Dermis microvascular lymphatic vessel endothelial cell (primary cell): Measurements from ENCODE around the gene METRN. TPM values are rescaled to one million over a fixed set of nuclear protein-coding genes. Genes with fewer than 3 reads are reported as not detected.
"Not testable (repeated sequence)": the region's sequence is repeated elsewhere in the genome, so short reads cannot be mapped to it uniquely, and the experiment has no call there.

Source experiments
- DNase-seq, 2 donors: peaks; one replicate each; pipeline versions ENCODE4 v3.0.0 to v3.0.0-alpha.2; 2010; ENCODE audit warnings: low read depth in 2 of 2
- total RNA-seq: library from RNA; depleted of rRNA; stranded (reverse); fragments of >200 nt; gene quantifications from 2 replicates; pipeline ENCODE4 v1.2.1, GENCODE V29; 2014

The METRN gene
- total RNA-seq, 1 donor from 2014 or later, result 41.2 TPM

DNA sequence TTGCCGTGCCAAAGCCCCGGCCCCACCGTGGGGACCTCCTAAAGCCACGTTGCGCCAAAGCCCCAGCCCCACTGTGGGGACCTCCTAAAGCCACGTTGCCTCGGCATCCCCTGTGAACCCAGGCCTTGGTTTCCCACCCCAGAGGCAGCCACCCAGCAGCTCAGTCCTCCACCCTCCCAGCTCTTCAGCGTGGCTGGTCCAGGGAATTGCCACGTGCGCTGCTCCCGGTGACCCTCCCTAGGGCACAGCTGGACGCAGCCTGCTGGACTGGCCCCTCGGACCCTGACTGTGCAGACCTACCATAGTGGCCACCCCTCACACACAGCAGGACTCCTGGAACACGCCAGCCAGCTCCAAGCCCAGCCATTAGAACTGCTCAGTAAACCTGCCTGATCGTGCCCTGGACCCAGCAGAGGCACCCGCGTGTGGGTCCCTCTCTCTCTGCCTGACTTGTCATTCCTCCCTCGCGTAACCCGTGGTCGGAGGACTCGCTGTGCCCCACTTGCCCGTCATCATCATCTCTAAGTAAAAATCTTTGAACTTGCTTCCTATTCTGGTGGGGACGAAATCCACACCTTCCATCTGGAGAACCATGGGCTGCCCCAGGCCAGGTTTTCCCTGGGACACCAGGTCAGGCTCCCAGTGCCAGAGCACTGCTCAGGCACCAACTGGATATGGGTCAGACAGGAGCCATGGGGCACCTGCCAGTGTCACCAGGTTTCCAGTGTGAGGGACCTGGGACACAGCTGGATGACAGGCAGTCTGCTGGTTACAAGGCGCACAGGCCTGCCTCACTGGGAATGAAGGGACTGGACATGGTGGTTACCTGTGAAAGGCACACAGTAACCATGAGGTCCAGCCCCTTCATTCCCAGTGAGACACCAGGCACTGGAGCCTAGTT, 20.3 kb downstream of the METRN start:
- DNase-seq, result no peak

DNA sequence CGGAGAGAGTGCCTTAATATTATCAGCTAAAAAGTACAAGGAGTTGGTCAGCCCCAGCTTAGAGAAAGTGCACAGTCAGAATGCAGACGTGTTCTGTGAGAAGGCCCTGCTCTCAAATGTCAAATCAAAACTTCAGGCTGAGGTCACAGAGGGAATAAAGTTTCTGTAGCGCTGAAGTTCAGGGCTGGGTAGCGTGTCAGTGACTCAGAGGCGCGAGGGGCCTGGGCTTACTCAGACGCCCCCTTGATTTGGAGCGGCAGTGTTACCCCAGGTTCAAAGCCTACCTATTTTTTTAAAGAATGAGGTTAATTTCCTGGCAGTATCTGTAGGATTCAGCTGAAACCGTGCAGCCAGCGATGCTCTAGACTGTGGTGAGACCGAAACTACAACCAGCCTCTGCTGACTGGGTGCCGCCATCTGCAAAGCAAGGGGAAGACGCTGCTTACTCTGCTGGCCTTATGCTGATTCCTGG, 21.1 kb downstream of the METRN start:
- DNase-seq, result no peak

DNA sequence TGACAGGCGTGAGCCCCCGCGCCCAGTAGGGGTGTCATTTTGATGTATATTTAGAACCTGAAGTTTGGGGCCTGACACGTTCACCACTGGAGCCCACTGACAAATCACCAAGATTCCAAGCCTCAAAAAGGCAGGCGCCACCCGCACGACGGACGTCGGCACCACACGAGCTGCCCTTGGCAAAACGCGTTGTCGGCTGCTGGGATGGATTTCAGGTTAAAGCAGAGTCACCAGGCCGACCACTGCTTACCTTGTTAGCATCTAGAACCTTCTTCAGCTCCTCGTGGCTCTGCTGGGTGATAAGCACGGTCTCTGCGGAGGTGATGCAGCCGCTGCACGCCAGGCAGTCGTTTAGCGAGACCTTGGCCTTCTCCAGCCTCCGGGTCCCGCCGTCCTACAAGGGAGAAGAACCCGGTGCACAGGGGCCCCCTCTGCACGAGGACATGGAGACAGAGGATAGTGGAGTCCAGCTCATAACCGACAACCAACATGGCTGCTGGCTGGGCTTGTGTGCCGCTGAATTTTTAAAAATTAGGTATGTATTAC, 22.1 kb downstream of the METRN start:
- DNase-seq, result no peak

DNA sequence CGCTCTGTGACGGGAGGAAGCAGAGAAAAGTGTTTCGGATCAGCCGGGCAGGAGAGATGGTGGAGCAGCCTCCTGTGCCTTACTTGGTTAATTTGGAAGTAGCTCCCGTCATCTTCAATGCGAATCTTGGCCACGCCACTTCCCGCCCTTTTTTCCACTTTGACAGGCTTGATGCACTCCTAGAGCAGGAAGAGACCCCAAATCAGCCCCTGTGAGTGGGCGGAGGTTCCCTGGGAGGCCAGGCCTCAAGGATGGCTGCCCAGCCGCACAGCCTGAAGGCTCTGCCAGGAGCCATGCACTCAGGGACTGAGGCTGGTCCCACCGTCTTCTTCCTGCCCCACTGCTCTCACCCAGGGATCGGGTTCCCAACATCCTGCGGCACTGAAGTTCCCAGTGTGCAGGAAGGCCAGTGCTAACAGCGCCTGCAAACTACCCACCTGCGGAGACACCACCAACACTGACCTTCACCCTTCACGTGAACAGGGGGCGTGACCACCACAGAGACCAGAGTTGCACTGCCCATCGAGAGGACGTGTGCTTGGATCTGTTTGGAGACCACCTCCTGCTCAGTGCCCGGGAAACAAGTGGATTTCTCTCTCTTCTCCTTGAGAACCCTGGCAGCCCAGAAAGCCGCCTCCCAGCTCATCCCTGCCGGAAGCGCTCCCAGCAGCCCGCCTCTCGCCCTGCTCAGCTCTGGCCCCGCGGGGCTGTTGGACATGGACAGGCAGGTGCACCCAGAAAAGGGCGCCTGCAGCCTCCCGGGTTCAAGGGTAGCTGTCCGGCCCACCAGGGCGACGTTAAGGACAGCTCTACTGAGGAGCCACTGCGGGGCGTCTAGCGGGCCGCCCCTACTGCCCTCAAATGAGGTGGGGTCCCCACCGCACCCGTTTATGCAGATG, 24.9 kb downstream of the METRN start:
- no peak for DNase-seq

DNA sequence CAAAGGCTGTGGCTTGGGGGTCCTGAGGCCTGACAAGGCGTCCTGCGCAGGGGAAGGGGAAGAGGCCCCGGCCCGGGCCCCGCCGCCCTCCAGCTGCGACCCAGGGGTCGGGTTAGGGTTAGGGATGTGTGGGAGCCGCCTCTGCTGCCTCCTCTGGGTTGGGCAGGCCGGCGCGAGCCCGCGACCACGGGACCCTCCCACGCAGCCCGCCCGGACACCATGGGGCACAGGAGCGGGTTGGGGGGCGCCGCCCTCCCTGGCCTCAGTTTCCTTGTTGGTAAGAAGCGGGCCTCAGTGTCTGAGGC, 25.5 kb downstream of the METRN start:
- DNase-seq, result no peak

DNA sequence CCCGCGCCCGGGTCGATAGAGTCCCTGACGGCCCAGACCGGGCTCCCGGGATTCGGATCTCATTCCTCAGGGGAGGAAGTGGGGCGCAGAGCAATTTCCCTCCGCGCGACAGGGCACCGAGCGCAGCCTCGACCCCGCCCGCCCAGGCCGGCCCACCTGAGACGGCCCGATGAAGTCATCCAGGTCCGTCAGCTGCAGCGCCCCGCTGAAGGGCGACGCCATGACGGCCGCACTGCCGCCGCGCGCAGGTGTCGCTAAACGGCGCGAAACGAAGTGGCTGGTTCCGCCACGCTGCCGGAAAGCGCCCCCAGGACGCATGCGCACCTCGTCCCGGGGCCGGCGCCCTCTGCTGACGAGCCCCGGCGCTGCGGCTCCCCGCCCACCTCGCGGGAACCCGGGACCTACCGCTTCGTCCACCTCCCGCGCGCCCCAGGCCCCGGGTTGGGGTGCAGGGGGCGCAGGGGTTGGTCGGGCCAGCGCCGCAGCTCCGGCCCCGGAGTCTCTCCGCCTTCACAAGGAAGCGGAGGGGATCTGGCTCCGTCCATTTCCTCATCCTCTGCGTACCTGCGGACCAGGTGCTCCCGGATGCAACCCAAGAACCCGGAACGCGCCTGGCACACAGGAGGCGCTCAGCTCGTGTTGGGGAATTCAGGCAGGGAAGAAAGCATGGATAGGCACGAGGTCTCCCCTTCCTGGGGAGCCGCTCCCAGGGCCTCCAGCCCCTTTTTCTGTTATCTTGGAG, 26.0 kb downstream of the METRN start, which contains the start of gene CIAO3:
CIAO3 (minus strand) TSS at position 234 of the 742 bp plus-strand sequence; CDS start at position 222, 12 bp downstream.
- DNase-seq, result peak; percentile 79 to 93

DNA sequence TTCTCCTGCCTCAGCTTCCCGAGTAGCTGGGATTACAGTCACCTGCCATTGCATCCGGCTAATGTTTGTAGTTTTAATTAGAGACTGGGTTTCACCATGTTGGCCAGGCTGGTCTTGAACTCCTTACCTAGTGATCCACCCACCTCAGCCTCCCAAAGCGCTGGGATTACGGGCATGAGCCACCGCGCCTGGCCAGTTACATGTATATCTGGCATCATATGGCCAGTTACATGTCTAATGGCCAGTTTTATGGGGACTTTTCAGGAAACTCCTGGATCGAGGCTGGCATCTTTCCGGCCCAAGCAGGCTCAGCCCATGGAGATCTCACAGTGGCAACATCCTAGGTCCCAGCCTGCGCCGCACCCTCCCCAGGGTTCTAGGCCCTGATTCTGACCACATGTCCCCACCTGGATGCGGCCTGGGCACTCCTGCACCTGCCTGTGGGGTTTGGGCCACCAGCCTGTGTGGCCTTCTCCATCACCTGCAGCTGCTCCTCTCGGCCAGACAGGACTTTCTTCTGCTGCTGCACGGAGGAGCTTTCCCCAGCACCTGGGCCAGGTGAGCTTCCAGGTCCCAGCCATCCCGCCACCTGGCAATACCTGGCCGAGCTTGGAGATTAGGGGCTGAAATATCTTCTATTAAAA, 27.2 kb downstream of the METRN start:
- no peak for DNase-seq

DNA sequence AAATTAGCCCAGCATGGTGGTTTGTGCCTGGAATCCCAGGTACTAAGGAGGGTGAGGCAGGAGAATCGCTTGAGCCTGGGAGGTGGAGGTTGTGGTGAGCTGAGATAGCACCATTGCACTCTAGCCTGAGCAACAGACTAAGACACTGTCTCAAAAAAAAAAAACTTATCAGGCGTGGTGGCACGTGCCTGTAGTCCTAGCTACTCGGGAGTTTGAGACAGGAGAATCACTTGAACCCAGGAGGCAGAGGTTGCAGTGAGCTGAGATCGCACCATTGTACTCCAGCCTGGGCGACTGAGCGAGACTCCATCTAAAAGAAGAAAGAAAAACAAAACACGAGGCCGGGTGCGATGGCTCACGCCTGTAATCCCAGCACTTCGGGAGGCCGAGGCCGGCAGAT, 28.0 kb downstream of the METRN start:
- not testable (repeated sequence) for DNase-seq

DNA sequence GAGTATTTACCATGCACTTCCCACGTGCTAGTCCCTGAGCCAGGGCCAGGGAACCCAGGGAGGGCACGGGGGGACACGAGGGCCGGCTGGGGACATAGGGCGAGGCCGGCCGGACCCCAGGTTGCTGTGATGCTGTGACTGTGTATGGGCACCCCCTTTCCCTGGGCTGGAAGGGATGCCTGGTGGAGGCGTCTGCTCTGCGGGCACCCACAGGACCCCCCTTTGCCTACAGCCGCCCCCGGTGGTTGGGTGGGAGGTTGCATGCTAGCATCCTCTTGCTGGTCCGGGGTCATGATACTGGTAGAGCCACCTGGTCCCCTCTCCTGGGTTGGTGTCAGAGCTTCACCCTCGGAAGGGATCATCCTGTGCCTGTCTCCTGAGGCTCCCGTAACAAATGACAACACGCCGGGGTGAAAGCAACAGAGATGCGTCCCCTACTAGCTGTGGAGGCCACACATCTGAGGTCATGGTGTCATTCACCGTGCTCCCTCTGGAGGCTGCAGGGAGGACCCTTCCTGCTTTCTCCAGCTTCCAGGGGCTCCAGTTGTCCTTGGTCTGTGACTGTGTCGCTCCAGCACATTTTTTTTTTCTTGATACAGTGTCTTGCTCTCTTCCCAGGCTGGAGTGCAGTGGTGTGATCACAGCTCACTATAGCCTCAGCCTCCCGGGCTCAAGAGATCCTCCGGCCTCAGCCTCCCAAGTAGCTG, 29.0 kb downstream of the METRN start:
- no peak for DNase-seq

DNA sequence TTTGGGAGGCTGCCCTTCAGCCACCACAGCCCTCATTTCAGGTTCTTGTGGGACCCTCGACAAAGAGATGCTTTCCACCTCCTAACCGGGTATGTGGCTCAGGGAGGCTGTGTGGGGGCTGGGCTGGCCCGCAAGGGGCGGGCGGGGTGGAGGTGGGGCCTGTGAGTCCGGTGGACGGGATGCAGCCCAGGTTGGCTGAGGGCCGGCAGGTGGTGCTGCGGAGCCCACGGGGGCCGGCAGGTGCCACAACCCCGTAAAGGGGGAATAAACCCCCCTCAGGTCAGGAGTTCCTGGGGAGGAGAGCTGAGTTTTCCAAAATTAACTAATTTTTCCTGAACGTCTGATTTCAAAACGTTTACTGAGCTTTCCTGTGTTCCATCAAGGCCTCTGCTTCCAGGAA, 30.8 kb downstream of the METRN start:
- DNase-seq, result no peak

DNA sequence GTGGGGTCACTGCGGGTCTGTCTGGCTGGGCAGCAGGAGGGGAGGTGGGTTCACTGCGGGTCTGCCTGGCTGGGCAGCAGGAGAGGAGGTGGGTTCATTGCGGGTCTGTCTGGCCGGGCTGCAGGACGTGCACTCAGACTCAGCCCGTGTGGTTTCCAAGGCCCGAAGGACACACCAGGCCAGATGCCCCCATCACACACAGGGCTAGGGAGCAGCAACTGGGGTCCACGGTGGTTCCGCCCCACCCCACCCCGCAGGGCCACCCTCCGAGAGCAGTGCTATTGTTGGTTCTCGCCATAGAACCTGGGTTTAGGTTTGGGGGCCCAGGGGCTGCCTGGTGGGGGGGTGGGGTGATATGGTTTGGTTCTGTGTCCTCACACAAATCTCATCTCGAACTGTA, 31.7 kb downstream of the METRN start:
- no peak for DNase-seq

DNA sequence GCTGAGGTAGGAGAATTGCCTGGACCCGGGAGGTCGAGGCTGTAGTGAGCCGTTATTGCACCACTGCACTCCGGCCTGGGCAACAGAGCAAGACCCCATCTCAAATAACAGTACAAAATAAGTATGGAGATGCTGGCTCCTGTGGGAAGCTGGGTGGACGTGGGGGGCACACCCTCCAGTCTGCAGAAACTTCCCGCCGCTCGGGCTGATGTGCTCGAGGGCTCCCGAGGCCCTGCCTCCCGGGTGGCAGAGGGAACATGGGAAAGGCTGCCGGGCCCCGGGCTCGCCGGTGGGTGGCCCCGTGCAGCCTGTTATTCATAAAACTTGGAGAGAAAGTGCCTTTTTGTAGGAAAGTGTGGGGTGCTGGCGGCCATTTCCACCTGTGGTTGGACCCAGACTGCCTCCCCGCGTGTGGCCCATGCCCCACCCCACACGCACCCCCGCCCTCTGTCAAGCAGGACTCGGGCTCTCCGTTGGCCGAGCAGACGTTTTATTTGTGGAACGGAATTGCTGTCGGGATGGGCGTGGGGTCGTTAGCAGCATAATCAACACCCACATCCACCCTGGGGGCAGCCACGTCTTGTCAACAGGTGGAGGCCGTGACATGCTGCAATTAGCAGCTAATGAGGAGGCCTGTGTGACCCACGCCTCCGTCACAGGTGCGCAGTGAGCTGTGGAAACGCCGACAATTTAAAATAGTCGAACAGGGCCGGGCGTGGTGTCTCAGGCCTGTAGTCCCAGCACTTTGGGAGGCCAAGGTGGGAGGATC, 33.2 kb downstream of the METRN start:
- DNase-seq, result no peak

DNA sequence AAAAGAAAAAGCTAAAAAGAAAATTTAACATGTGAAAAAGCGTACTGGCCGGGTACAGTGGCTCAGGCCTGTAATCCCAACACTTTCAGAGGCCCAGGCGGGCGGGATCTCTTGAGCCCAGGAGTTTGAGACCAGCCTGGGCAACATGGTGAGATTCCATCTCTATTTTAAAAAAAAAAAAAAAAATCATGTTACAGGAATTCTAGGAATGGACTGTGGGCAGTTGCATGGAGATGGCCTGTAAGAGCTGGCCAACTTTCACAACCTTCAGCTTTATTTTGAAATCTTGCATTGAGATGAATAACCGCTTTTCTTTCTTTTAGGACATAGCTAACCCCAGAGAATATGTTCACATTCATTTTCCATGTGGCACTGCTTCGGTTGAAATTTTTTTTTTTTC, 34.1 kb downstream of the METRN start:
- DNase-seq, result no peak

DNA sequence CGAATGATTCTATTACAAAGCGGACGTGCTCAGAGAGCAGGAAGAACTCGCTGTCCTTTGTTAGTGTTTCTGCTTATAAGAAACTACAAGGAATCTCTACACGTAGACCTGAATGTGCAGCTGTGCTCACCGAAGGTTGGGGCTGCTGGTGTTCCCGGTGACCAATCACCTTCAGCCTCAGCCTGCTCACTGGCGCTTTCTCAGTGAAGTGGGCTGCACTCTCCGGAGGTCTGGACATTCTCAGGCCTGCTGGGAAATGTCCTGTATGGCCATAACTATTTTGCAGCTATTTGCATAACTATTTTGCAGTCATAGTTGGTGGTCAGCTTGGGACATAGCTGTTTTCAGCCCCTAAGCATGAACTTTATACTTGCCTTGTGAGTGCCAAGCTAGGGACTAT, 35.6 kb downstream of the METRN start:
- no peak for DNase-seq

DNA sequence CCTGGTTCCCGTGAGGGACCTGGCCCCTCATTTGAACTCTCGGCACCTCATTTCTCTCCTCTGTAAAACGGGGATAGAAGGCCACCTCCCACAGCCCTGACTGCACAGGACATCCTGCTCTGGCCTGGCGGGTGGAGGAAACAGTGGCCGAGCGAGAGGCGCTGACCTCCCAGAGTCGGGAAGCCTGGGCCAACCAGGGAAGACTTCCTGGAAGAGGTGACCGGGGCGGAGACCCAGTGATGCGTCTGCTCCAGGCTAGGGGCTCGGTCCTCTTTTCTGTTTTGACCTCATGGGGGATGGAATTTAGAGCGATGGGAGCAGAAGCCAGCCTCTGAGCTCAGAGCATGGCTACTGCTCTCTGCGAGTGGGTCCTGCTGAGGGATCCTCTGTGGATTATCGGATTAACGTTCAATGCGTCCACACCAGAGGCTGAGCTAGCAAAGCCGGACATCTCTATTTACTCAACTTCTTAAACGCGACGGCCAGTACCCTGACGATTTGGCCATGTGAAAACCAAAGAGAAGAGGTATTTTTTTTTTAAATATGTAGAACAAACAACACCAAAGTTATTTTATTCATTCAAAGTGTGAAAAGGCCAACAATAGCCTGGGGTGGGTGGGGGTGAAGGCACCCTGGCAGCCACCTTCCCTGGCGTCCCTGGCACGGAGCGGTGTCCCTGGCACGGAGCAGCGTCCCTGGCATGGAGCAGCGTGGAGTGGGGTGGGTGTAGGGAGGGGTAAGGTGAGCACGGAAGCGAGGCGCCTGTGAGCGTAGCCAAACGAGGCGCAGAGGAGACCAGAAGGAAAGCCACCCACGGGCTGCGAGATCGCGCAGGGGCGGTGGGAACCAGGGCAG, 36.5 kb downstream of the METRN start:
- no peak for DNase-seq

DNA sequence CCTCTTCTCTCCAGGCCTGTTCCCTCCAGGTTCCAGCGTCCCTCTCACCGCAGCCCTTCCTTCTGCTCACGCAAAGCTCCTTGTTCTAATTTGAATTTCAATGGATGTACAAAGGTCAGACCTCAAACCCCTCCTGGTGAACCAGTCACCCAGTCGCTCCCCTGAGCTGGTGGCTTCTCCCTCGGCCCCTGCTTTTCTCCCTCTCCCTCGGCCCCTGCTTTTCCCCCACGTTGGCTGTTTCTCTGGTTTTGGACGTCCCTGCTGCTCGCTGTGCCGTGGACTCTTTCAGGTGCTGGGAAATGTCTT, 37.0 kb downstream of the METRN start:
- DNase-seq, result no peak

DNA sequence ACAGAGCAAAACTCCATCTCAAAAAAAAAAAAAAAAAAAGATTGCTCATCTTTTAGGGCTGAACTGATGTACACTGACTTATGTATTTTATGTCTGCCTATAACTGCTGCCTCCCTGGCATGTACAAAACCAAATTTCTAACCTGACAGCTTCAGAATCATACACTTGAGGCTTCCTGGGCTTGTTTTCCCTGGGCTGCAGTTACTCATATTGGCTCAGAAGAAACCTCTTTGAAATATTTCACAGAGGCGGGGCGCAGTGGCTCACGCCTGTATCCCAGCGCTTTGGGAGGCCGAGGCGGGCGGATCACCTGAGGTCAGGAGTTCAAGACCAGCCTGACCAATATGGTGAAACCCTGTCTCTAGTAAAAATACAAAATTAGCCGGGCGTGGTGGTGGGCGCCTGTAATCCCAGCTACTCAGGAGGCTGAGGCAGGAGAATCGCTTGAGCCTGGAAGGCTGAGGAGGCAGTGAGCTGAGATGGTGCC, 39.2 kb downstream of the METRN start:
- DNase-seq, result not testable (repeated sequence)

DNA sequence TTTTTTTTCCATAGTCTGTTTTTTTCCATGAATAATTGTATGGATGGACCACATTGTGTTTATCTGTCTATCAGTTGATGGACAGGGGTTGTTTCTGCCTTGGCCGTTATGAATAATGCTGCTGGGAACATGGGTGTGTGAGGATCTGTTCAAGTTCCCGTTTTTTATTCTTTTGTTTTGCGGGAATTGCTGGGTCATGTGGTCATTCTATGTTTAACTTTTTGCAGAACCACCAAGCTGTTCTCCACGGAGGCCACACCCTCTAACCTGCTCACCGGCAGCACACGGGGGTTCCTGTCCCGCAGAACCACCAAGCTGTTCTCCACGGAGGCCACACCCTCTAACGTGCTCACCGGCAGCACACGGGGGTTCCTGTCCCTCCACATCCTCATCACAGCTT, 39.7 kb downstream of the METRN start:
- DNase-seq, result no peak

DNA sequence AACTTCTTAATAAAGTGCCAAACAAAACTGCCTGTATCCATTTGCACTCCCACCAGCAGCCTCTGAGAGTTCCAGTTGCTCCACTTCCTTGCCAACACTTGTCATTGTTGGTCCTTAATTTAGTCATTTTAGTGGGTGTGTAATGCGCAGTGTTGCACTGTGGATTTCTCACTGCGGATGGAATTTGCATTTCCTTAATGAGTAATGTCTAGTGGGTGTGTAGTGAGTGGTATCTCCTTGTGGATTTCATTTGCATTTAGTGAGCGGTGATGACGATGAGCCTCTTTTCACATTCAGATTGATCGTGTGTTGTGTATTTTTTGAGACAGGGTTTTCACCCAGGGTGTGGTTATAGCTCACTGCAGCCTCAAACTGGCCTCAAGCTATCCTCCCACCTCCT, 41.5 kb downstream of the METRN start:
- no peak for DNase-seq
